WTC11 (cell line): ENCODE results near the gene BORCS5.

ENCODE experiments used
- CREM ChIP-seq: sonication (generic); formaldehyde crosslinking; IDR thresholded peaks from 2 replicates; pipeline ENCODE4 v1.8.1; 2022; ENCODE audit warnings: mild to moderate bottlenecking, missing genetic modification reagents, moderate library complexity
- CTCF ChIP-seq: fragments of 200-600 bp; IDR thresholded peaks from 2 replicates; pipeline ENCODE4 v1.8.0; 2022; ENCODE audit warnings: antibody characterized with exemption
- E2F1 ChIP-seq: sonication (generic); formaldehyde crosslinking; IDR thresholded peaks from 2 replicates; pipeline ENCODE4 v1.8.0; 2022; ENCODE audit warnings: mild to moderate bottlenecking, missing genetic modification reagents
- FOXJ3 ChIP-seq: sonication (generic); formaldehyde crosslinking; IDR thresholded peaks from 2 replicates; pipeline ENCODE4 v1.9.0; 2021; ENCODE audit warnings: missing genetic modification reagents, mild to moderate bottlenecking, borderline replicate concordance
- IRF2 ChIP-seq: sonication (generic); formaldehyde crosslinking; IDR thresholded peaks from 2 replicates; pipeline ENCODE4 v1.8.0; 2022; ENCODE audit warnings: low read depth, missing genetic modification reagents, borderline replicate concordance
- NFYB ChIP-seq: sonication (generic); formaldehyde crosslinking; conservative IDR thresholded peaks from 2 replicates; pipeline ENCODE4 v1.8.0; 2022; ENCODE audit warnings: low read depth, missing genetic modification reagents
- NR3C1 ChIP-seq: sonication (generic); formaldehyde crosslinking; conservative IDR thresholded peaks from 2 replicates; pipeline ENCODE4 v1.8.1; 2023; ENCODE audit warnings: low read depth, mild to moderate bottlenecking, missing genetic modification reagents
- TP53 ChIP-seq: sonication (generic); formaldehyde crosslinking; IDR thresholded peaks from 2 replicates; pipeline ENCODE4 v1.8.1; 2023; ENCODE audit warnings: mild to moderate bottlenecking, missing genetic modification reagents
- USF2 ChIP-seq: sonication (generic); formaldehyde crosslinking; IDR thresholded peaks from 2 replicates; pipeline ENCODE4 v1.8.1; 2023; ENCODE audit warnings: mild to moderate bottlenecking, missing genetic modification reagents, moderate library complexity

GRCh38 chr12:12518919-12519318, 162.0 kb downstream of the BORCS5 start:
- TF ChIP-seq CTCF (no peak), CREM (no peak), IRF2 (CRISPR knock-in tag) (no peak), E2F1 (CRISPR knock-in tag) (no peak), FOXJ3 (no peak), TP53 (CRISPR knock-in tag) (no peak), NR3C1 (CRISPR knock-in tag) (no peak), USF2 (CRISPR knock-in tag) (no peak), NFYB (CRISPR knock-in tag) (no peak)
